NCI-H226 (cell line): ENCODE results near the gene ALG5.

Experiments
- DNase-seq: peaks from one replicate; pipeline ENCODE4 v3.0.0-alpha.2; 2015

The ALG5 gene

GRCh38 chr13:36913463-36913862, 85.7 kb downstream of the ALG5 start:
- DNase-seq, result no peak

- DNase-seq, result no peak
Observed at GRCh38 chr13:36912973-36913372, 86.2 kb downstream of the ALG5 start.

GRCh38 chr13:36912369-36912768, 86.8 kb downstream of the ALG5 start:
- no peak for DNase-seq

- DNase-seq, result no peak
Observed at GRCh38 chr13:36910545-36910944, 88.6 kb downstream of the ALG5 start.

- DNase-seq, result no peak
Observed at GRCh38 chr13:36907821-36908220, 91.3 kb downstream of the ALG5 start.

GRCh38 chr13:36907266-36907665, 91.9 kb downstream of the ALG5 start:
- no peak for DNase-seq

- DNase-seq, result no peak
Observed at GRCh38 chr13:36905944-36906343, 93.2 kb downstream of the ALG5 start.

- no peak for DNase-seq
Observed at GRCh38 chr13:36903925-36904595, 95.1 kb downstream of the ALG5 start.
